Activated gamma-delta T cell treated with anti-CD3 and anti-CD28 coated beads, Interleukin-2, amount 50 U/mL, for 16 hours (primary cell): ENCODE measurements around the gene OR51L1.
"Not testable (repeated sequence)": the region's sequence is repeated elsewhere in the genome, so short reads cannot be mapped to it uniquely, and the experiment has no call there.

ENCODE experiments used
- DNase-seq: peaks from one replicate; pipeline ENCODE4 v3.0.0-alpha.2; 2020; ENCODE audit warnings: low read depth

The OR51L1 gene, protein sequence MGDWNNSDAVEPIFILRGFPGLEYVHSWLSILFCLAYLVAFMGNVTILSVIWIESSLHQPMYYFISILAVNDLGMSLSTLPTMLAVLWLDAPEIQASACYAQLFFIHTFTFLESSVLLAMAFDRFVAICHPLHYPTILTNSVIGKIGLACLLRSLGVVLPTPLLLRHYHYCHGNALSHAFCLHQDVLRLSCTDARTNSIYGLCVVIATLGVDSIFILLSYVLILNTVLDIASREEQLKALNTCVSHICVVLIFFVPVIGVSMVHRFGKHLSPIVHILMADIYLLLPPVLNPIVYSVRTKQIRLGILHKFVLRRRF

DNA sequence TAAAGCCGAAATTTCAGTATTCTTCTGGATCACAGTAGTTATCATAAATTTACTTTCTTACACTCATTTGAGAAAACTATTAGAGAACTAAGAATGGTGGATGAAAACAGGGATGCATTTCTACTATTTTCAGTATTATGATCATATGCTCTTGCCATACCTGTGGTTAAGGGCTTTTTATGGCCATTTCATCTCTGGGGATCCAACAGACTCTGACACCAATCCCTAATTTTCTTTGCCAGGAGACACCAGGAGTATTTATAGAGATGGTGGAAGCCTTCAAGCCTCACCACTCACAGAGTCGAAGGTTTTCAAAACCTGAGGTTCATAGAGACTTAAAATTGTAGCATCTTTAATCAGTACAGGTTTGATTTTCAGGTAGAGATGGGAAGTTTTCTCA, at the start of gene OR51L1:
OR51L1 (plus strand) TSS at position 301 of the 400 bp plus-strand sequence. CDS start 4,132 bp downstream, outside the sequence.
- DNase-seq: no peak

DNA sequence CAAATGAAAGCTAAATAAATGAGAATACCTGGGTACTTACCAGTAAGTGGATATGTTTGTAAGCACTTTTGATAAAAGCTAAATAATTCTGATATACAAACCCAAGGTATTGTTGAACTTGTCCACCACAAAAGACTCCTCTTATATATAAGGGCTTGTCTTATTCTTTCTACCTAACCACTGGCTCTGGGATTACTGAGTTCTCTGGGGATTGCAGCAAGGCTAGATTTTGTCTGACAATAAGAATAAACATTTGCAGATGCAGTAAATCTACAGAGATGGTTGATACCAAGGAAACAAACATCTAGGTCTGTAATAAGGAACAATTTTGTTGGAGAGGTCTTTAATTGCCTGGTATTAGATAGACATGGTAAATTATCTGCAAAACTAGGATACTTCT, 47.1 kb upstream of the OR51L1 start, which contains the start of gene OR51A4:
OR51A4 (minus strand) TSS at position 101 of the 400 bp plus-strand sequence. CDS start 505 bp downstream, outside the sequence.
- no peak for DNase-seq

DNA sequence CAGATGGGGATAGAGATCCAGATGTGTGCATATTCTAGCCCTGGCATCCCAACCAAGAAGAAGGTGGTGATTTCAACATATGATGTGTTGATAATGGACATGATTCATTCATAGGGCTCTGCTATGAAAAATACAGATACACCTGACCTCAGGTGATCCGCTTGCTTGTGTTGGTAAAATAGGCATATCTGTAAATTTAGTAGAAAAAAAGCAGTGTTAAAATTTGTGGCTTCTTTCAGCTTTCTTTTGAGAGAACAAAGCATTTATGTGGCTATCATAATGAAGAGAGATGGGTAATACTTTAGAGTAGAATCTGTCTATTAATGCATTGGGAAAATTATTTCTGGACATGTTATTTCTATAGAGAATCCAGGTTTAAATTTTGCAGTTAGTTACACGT, 39.0 kb upstream of the OR51L1 start, which contains the start of gene OR51A2:
OR51A2 (minus strand) TSS at position 101 of the 400 bp plus-strand sequence; CDS start at position 101, 0 bp downstream.
- not testable (repeated sequence) for DNase-seq

DNA sequence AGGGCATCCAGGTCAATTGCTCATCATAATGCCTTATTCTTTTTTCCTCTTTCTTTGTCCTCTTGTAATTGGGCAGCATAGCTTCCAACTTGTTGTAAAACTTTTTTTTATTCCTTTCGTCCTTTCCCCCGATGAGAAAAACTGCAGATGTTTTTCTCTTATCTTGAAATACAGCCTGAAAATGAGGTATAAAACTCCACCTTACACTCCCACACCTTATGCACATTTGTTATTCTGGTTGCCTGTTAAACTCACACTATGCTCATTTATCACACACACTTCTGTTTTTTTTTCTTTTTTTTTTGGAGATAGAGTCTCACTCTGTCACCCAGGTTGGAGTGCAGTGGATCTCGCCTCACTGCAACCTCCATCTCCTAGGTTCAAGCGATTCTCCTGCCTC, 37.3 kb upstream of the OR51L1 start:
- DNase-seq: no peak

DNA sequence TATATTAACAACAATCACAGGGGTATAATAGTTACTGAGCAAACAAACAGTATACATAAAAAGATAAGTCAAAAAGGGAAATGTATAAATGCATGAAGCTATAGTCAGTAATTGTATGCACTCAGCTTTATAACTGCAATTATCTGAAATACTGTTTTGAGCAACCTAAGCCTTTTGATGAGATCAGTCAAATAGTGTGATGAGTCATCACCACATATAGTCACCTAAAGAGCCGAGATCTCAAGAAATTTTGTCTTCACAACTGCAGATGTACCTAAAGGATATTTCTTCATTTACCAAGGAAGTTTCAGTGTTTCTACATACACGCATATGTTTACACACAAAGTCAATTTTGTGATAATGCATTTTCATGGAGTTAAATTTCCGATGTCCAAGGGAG, 33.8 kb upstream of the OR51L1 start:
- DNase-seq: no peak

DNA sequence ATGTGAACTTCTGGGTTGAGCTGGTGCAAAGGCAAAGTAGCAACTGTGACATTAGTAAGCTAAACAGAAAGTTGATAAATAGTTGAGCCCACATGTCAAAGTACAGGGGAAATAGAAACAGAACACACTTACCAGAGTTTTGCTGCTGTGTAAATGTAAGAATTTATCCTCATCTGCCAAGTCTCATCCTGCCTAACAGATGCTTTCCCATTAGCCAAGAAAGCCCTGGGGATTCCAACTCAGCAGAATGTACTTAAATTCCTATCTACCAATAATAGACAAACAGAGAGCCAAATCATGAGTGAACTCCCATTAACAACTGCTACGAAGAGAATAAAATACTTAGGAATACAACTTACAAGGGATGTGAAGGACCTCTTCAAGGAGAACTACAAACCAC, 31.8 kb upstream of the OR51L1 start:
- no peak for DNase-seq

DNA sequence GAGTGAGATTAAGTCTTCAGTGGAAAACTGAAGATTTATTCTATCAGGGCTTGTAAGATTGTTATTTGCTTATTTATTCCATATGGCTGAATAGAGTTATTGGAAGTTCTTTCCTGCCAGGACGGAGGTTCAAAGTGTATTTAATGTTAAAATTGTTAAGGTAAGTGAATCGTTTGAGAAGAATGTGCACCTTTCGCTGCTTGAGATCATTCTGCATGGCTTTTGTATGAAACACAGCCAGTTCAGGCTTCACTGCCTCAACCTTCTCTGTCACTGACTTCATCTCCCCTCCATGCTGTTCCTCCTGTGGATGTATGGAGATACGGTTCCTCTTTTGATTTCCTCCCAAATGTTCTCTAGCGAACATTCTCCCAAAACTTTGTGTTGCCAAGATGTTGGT, 19.2 kb upstream of the OR51L1 start:
- no peak for DNase-seq

DNA sequence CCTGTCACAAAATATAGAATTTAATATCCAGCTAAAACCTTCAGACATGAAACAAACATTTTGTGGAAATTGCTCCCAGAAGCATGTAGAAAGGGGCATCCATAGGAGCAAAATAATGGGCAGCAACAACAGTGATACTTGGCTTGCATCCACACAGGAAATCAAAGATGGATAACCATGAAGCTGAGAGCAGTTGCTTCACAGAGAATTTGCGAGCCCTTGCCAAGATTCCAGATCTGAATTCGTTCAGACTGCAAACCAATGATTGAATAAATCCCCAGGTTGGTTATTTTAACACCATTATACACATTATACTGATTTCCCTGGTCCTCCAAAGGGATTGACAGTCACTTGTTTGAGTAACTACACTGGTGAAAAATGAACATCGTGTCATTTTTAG, 15.6 kb upstream of the OR51L1 start:
- DNase-seq: no peak

DNA sequence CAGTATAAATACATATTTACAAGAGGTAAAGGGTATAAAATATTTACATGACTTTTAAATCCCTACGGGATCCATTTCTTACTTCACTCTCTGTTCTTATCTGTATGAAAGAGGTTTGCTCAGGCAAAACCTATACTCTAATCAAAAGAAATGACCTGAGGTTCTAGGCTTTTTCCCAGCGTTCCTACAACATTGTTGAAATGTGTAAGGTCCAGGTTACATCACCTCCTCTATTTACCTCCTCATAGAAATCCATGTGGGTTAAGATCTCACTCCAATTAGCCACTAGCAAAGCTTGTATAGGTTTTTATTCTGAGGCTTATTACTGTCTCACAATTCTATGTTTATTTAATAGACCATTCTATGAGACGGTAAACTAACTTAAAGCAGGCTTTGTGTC, 12.0 kb upstream of the OR51L1 start:
- no peak for DNase-seq

DNA sequence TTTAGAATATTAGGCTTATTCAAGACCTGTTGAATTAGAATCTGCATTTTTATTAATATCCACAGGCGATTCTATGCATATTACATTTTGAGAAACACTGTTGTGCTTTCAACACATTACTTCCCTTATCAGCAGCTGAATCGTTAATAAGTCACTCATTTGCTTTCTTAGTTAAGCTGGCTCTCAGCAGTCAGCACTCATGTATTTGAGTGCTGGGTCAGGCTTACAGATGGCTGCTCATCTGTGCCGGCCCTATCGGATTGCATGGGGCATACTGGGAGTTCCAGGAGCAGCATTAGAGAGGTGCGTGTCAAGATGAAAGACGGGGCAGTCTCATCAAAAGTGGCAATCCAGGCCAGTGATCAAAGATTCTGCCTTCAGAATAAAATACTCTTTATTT, 10.8 kb upstream of the OR51L1 start:
- DNase-seq: no peak

DNA sequence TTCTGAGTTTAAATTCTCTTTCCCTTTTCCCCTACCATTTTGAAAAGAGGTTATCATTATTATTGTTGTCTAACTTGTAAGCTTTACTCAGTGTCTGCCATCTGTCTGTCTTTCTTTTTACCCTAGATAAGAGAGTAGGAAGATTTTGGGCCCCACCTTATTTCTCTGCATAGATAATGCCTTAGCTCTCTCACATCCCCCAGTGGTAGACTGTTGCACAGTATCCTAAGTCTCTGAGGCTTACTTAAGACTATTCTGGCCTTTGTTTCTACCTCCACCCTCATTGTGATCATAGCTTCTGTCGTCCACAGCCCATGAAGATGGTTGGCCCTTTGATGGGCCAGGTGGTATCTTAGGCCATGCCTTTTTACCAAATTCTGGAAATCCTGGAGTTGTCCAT, 3.6 kb upstream of the OR51L1 start:
- no peak for DNase-seq

DNA sequence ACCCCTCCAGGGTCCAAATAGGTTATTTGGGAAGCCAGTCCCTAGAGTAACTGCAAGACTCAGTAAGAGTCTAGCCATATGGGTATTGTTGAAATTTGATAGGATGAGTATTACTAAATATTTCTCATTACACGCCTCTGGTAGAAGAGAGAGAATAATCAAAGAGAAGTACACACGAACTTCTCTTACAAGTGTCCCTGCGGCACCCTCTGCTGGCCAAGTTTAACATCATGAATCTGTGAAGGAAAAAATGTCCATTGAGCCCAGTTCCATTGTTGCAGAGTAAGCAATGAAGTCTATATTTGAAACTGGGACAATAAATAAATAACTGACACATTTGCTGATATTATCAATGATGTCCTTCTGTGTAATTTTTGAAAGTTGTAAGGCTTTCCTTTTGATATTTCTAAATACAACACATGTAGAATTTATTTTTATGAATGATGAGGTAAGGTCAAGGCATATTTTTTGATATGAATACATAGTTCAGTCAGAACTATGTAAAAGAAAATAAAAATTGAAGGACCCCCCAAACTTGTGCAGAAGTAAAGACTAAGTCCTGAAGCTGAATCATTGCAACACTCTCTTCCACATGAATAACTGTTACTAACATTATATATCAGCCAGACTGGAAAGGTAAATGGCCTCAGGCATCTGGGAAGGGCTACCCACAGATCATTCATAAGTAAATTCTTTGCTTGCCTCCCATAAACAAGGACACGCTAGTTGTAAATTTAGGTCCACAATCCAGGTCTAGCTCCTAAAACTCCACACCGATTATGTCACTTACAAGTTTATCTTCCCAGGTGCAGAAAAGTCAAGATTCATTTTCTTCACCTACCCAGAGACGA, 10.0 kb downstream of the OR51L1 start:
- no peak for DNase-seq

DNA sequence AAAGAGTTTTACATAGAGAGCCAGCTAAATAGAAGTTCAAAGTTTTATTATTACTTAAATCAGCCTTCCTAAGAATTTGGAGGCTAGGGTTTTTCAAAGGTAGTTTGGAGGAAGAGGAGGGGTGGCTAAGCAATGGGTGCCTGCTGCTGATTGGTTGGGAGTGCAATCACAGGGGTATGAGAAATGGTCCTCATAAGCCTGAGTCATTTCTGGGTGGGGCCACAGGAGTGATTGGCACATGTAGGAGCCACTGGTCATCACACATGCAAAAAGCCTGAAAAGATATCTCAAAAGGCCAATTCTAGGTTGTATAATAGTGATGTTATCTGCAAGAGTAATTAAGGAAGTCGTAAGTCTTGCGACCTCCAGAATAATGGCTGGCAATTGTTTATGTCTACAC, 12.9 kb downstream of the OR51L1 start:
- no peak for DNase-seq

DNA sequence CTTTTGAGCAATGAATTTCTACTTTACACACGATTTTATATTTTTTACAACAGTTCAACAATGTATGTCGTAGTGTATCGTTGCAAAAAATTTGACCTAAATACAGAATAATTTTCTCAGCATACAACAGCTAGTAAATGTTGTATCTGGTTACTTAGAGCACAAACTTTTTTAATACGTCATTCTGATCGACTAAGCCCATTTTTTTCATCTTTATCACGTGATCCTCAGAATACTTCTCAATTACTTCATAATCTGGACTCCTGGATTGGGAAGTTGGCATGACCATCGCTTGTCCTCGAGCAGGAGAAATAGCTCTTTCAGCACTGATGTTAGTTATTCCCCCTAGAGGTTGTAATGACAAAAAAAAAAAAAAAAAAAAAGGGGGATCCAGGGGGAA, 16.6 kb downstream of the OR51L1 start:
- DNase-seq: no peak

DNA sequence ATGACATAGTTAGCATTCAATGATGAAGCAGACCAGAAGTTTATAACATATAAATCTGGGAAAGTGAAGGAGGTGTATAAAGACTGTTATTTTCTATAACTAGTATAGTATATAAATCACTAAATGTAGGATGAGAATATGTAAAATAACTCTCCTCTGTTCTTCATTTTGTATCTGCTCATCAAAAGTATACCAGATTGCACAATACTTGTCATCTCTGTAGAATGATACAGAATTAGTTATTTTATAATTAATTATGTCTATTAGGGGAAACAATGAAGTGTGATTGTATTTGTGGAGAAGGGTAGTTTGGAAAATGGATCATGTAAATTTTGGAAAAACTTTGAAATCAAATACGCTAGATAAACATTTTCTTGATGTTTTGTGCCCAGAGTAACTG, 18.4 kb downstream of the OR51L1 start:
- no peak for DNase-seq

DNA sequence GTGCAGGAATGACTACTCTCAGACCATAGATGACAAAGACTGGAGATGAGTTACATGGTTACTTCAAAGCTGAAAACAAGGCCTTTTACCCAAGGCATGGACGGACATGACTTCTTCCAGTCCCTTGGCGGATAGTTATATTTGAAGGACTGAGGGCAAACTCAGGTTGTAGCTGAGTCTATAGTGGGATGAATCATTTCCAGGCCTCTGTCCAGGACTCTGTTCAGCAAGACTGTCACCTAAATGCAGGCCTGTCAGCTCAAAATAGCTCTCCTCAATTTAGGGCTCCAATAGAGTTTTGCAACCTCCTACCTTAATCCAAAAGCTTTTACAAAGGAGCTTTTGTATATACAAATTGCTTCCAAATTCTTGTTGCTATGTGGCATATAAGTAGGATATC, 27.3 kb downstream of the OR51L1 start:
- no peak for DNase-seq

DNA sequence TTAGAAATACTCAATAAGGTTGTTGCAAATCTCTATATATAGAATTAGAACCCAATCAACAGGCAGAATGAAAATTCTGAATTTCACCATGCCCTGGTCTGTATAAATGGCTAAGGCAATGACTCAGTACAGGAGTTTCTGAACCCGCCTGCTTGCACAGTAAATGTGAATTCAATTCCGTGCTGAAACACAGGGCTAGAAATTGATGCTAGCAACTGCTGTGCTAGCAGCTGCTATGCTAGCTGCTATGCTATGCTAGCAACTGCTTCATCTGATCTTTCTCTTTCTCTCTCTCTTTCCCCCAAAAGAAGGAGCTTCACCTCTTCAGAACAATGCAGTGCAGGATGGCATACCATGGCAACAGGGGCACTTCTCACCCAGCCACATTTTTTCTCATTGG, 42.0 kb downstream of the OR51L1 start:
- DNase-seq: no peak

DNA sequence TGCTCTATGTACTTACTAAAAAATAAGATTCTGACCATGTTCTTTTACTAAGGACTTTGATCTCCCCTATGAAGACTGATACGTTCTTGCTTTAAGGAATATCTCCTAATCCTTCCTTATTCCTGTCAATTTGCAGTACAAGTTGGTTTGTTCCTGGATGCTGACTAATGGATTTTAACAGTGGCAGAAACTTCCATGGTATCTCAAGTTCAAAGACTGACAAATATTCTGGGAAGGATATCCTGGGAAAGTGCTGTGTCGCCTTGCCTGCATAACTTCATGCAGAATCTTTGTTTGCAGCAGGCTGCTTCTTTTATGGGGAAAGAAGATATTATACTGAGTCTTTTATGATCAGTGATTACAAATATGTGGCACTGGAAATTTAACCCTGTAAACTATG, 43.3 kb downstream of the OR51L1 start:
- DNase-seq: no peak

DNA sequence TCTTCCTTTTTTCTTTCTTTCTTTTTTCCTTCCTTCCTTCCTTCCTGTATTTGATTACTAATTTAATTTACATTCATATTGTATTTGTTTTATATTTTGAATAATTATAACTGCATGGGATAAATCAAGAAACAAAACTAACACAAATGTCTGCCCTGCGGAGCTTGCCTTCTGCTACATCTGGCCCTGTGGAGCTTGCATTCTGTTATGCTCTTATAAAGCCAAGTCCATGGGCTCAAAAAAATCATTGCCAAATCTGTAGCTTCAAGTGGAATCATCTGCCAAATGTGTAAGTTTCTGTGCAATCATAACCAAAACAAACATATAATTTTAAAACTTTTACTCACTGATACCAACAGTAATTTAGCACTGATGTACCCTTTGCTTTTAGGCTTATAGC, 43.7 kb downstream of the OR51L1 start:
- DNase-seq: no peak

DNA sequence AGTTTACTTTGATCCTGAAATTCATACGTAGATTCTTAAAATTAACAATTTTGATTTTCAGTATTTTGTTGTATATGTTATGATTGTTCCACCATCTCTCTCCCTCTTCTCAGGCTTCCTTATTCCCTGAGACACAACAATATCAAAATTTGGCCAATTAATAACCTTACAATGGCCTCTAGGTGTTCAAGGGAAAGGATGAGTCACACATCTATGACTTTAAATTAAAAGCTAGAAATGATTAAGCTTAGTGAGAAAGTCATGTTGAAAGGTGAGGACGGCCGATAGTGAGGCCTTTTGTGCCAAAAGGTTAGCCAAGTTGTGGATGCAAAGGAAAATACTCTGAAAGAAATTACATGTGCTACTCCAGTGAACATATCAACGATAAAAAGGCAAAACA, 46.2 kb downstream of the OR51L1 start:
- DNase-seq: no peak

DNA sequence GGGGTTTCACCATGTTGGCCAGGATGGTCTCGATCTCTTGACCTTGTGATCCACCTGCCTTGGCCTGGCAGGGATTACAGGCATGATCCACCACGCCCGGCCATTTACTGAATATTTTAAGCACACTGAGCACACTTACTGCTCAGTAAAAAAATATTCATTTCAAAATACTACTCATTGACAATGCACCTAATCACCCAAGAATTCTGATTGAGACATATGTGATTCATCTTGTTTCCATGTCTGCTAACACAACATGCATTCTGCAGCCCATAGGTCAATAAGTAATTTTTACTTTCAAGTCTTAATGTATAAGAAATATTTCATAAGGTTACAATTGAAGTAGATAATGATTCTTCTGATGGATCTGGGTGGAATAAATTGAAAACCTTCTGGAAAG, 47.4 kb downstream of the OR51L1 start:
- DNase-seq: no peak

DNA sequence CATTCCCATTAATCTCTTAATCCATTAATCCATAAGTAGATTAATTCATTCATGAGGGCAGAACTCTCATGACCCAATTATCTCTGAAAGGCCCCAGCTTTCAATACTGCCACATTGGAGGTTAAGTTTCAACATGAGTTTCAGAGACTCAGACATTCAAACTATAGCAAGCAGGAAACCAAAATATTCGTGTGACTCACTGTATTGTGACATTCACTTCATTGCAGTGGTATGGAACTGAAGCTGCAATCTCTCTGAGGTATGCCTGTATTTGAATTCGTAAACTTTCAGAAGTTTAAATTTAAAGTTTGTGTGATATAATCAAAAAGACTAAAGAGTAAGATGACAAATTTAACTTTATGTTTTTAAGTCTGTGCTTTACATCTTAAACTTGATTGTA, 48.7 kb downstream of the OR51L1 start:
- no peak for DNase-seq

DNA sequence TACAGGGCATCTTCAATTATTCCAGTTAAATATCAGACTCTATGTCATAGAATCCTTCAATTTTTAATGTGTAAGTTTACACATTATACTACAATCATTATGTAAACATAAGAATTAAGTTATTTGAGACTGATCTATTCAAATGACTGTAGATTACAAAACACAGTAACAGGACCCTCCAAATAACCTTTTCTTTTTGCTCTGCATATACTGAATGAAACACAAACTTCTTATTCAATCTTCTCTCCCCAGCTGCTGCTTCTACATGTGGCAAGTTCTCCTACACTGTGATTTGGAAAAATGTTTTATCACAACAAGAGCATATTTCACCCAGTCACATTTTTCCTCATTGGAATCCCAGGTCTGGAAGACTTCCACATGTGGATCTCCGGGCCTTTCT, 51.6 kb downstream of the OR51L1 start, which contains the start of gene OR52J3:
OR52J3 (plus strand) TSS at position 301 of the 400 bp plus-strand sequence; CDS start at position 301, 0 bp downstream.
- DNase-seq: no peak
